Endothelial cell of umbilical vein (primary cell): ENCODE data around the gene SRA1.

Experiments
- CTCF ChIP-seq, 2 donors: IDR thresholded peaks; 1 replicate in 1 of 2; 2 replicates in 1 of 2; pipeline ENCODE4 v1.5.1; 2011; ENCODE audit warnings: low read length in 2 of 2, mild to moderate bottlenecking in 2 of 2, moderate library complexity in 2 of 2, control low read depth in 1 of 2, inconsistent platforms in 1 of 2, low read depth in 1 of 2; ENCODE audit not compliant: insufficient read depth in 1 of 2; ENCODE audit errors: extremely low read depth in 1 of 2
- EZH2 ChIP-seq: IDR thresholded peaks from 2 replicates; pipeline ENCODE4 v1.6.1; 2012; ENCODE audit warnings: borderline replicate concordance, low read depth, mild to moderate bottlenecking, moderate library complexity, low read length, inconsistent platforms; ENCODE audit not compliant: severe bottlenecking
- FOS ChIP-seq: IDR thresholded peaks from 2 replicates; pipeline ENCODE4 v1.6.1; 2011; ENCODE audit warnings: mild to moderate bottlenecking, low read length, moderate library complexity, borderline replicate concordance; ENCODE audit not compliant: insufficient read depth
- GATA2 ChIP-seq: IDR thresholded peaks from 2 replicates; pipeline ENCODE4 v1.7.0; 2011; ENCODE audit warnings: low read depth, mild to moderate bottlenecking, moderate library complexity, mixed read lengths, low read length; ENCODE audit not compliant: insufficient read length, insufficient read depth
- JUN ChIP-seq: IDR thresholded peaks from 2 replicates; pipeline ENCODE4 v1.6.1; 2011; ENCODE audit warnings: borderline replicate concordance, low read depth; ENCODE audit not compliant: insufficient read length, insufficient read depth
- MAX ChIP-seq: IDR thresholded peaks from 2 replicates; pipeline ENCODE4 v1.6.1; 2011; ENCODE audit not compliant: insufficient read depth, insufficient read length
- POLR2A ChIP-seq: IDR thresholded peaks from 2 replicates; pipeline ENCODE4 v1.6.1; 2012; ENCODE audit warnings: low read depth, mild to moderate bottlenecking, control low read depth, low read length
- POLR2AphosphoS5 ChIP-seq: IDR thresholded peaks from 2 replicates; pipeline ENCODE4 v1.6.1; 2012; ENCODE audit warnings: low read depth, mild to moderate bottlenecking, control low read depth, low read length, moderate library complexity; ENCODE audit not compliant: insufficient read depth

- TF ChIP-seq FOS (no peak), CTCF (IDR thresholded peaks at IDR 0.05; ENCODE audit: extremely low read depth in 1 of 2, insufficient read depth in 1 of 2, low read depth in 1 of 2, low read length in 2 of 2) (no peak), POLR2A (no peak), EZH2 (no peak), JUN (no peak), MAX (no peak), POLR2AphosphoS5 (no peak), GATA2 (no peak)
Observed at GRCh38 chr5:140573683-140574082, 16.4 kb upstream of the SRA1 start.
